VCaP (cell line): ENCODE results near the gene SSBP4.
A peak's percentile ranks its signal among the peaks of the same experiment; 100 is the strongest.

Source experiments
- H3K27ac ChIP-seq: fragments of 450-650 bp; 2 replicates; pipeline ENCODE4 v1.5.1; 2017
- TF ChIP-seq, protein P1 (sequence below): fragments of 450-650 bp; conservative IDR thresholded peaks from 2 replicates; pipeline ENCODE4 v1.5.1; 2017; ENCODE audit warnings: mild to moderate bottlenecking, moderate library complexity

Gene SSBP4

DNA sequence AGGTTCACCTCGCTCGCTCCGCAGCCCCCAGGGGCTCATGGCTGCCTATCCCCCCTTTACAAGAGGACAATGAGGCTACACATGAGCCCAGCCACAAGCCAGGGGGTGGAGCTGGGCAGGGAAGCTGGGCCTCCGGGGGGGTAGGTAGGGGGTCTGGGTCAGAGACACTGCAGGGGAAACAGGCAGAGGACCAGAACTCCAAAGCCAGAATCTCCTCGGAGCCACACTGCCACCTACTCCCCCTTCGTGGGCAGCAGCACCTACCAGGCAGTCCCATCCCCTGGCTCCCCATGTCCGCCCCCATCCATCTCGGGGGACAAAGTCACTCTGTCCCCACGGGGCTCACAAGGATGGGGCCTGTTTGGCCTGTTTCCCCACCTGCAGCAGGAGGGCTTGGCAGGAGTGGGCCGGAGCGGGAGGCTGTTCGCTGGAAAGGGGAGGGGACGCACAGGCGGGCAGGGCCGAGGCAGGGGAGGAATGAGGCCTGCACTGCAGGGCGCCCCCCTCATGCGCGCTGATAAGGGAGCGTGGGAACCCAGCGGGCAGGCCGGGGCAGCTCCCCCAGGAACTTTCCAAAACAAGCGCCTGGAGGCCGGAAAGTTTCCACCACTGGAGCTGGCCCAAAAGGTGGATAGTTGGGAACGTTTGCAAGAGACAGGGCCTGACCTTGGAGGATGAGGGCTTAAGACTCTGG lies 19.3 kb downstream of the SSBP4 start:
- TF ChIP-seq, protein P1, sequence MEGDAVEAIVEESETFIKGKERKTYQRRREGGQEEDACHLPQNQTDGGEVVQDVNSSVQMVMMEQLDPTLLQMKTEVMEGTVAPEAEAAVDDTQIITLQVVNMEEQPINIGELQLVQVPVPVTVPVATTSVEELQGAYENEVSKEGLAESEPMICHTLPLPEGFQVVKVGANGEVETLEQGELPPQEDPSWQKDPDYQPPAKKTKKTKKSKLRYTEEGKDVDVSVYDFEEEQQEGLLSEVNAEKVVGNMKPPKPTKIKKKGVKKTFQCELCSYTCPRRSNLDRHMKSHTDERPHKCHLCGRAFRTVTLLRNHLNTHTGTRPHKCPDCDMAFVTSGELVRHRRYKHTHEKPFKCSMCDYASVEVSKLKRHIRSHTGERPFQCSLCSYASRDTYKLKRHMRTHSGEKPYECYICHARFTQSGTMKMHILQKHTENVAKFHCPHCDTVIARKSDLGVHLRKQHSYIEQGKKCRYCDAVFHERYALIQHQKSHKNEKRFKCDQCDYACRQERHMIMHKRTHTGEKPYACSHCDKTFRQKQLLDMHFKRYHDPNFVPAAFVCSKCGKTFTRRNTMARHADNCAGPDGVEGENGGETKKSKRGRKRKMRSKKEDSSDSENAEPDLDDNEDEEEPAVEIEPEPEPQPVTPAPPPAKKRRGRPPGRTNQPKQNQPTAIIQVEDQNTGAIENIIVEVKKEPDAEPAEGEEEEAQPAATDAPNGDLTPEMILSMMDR = no peak
- peak overlapping the region; percentile 75 for H3K27ac ChIP-seq

- TF ChIP-seq, protein P1 = no peak
- no peak overlapping the region for H3K27ac ChIP-seq
These were observed 20.1 kb downstream of the SSBP4 start for GRCh38 chr19:18439025-18439909.

- TF ChIP-seq, protein P1 = no peak
- H3K27ac ChIP-seq = no peak overlapping the region
These were observed 20.7 kb downstream of the SSBP4 start for GRCh38 chr19:18439910-18440237.

DNA sequence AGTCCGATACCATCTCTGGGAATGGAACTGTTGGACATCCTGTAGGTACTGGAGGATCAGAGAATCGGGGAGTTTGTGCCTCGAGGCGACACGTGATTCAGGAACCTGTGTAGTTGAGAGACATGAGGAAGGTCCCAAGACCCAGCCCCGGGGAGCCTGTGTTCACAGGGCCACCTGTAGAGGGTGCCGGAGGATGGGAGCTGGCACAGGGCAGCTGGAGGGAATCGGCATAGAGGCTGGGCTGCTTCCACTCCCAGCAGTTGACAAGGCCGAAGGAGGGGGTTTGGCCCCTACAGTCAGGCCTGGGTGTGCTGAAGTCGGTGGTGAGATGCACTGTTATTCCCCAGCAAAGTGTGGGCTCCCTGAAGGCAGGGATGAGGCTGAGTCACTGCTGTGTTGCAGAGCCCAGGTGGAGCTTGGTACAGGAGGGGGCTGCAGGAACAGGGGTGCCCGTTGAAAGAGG lies 21.2 kb downstream of the SSBP4 start:
- H3K27ac ChIP-seq = no peak overlapping the region
- TF ChIP-seq, protein P1 = peak; percentile 42; the same call in 1 of the 2 replicates

GRCh38 chr19:18440936-18441803 lies 22.0 kb downstream of the SSBP4 start:
- no peak overlapping the region for H3K27ac ChIP-seq
- TF ChIP-seq, protein P1 = no peak

DNA sequence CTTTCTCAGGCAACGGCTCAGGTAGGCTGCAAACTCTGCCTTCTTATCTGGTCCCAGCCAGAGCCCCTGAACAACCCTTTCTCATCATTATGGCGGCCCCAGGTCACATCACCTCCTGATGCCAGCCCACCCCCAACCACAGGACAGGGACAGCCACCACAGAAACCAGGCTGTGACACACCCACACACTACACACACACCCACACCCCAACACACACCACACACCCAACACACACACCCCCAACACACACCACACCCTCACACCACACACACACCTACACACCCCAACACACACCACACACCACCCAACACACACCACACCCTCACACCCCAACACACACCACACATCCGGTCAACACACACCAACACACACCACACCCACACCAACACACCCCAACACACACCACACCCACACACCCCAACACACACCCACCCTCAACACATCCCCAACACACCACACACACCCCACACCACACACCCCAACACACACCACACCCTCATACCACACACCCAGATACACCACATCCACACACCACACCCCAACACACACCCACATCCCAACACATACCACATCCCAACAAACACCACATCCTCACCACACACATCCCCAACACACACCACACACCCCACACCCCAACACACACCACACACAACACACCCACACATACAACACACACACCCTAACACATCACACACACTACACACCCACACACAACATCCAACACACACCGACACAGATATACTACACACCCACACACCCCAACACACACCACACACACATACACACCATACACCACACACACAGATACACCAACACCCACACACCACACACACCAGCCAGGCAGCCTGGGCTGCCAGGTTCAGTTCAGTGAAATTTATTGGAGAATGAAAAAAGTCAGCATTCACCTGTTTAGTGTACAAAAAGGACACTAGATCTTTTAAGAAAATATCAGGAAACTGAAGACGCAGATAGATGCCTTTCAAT lies 22.9 kb downstream of the SSBP4 start:
- H3K27ac ChIP-seq = peak overlapping the region; percentile 89; the same call in 1 of the 2 replicates
- TF ChIP-seq, protein P1 = no peak
